A549 (cell line): ENCODE results near the gene HBS1L.

Experiments
- CEBPB ChIP-seq, 2 experiments: fragments of >200 bp in 1 of 2; sonication (Bioruptor Twin) in 1 of 2; formaldehyde crosslinking in 1 of 2; IDR thresholded peaks; 2 replicates each; pipeline ENCODE4 v1.6.1; 2012 to 2016
- CHD2 ChIP-seq: fragments of 150-350 bp; IDR thresholded peaks from 2 replicates; pipeline ENCODE4 v1.6.1; 2014; ENCODE audit warnings: low read length; ENCODE audit not compliant: partially characterized antibody
- CTCF ChIP-seq: fragments of >200 bp; sonication (Bioruptor Twin); formaldehyde crosslinking; IDR thresholded peaks from 3 replicates; pipeline ENCODE4 v1.5.1; 2016
- HOXB13 ChIP-seq: fragments of 250-450 bp; sonication (Bioruptor Pico); IDR thresholded peaks from 2 replicates; pipeline ENCODE4 v1.5.0; 2020; ENCODE audit warnings: low read depth, mild to moderate bottlenecking, moderate library complexity
- MAX ChIP-seq: IDR thresholded peaks from 2 replicates; pipeline ENCODE4 v1.6.1; 2012
- RCOR1 ChIP-seq: fragments of 150-350 bp; IDR thresholded peaks from 2 replicates; pipeline ENCODE4 v1.6.1; 2014; ENCODE audit warnings: antibody characterized with exemption, low read length, low read depth

- TF ChIP-seq RCOR1 (no peak), CTCF (no peak), HOXB13 (CRISPR knock-in tag) (no peak), MAX (no peak), CEBPB (IDR thresholded peaks at IDR 0.05) (no peak), CHD2 (no peak)
These were observed 33.7 kb upstream of the HBS1L start for GRCh38 chr6:135088281-135088680.
